ENCODE data around the gene B3GALT5. TPM values are rescaled to one million over a fixed set of nuclear protein-coding genes. Genes with fewer than 3 reads are reported as not detected.
A peak's percentile ranks its signal among the peaks of the same experiment; 100 is the strongest.

Gene B3GALT5
- total RNA-seq, 1 donor from 2014 or later, result 2.5 TPM

GRCh38 chr21:39645331-39645730 is 32.6 kb downstream of the B3GALT5 start:
- Histone ChIP-seq H3K9ac (ENCODE audit: low read length) (no peak overlapping the region), H2AFZ (ENCODE audit: low read depth, low read length) (no peak overlapping the region), H3K9me3 (ENCODE audit: insufficient read depth, low read depth, low read length) (no peaks in the 10 kb centered on the region), H4K20me1 (ENCODE audit: insufficient read depth, low read length) (no peaks in the 10 kb centered on the region), H3K36me3 (ENCODE audit: insufficient read depth, low read length) (no peaks in the 10 kb centered on the region), H3K4me1 (ENCODE audit: insufficient read depth, low read length) (peaks cover 19% of the 10 kb centered on the region), H3K4me2 (ENCODE audit: low read length) (no peak overlapping the region), H3K27ac (ENCODE audit: low read depth, low read length) (no peak overlapping the region), H3K27me3 (ENCODE audit: insufficient read depth, low read length) (no peaks in the 10 kb centered on the region), H3K79me2 (ENCODE audit: insufficient read depth, low read length) (no peaks in the 10 kb centered on the region), H3K4me3 (ENCODE audit: insufficient read depth, low read depth, low read length) (no peak overlapping the region)
- Mint-ChIP-seq H3K27me3 (ENCODE audit: low read depth, unreplicated experiment) (no peaks in the 10 kb centered on the region), H3K9me3 (ENCODE audit: unreplicated experiment) (no peaks in the 10 kb centered on the region), H3K27ac (ENCODE audit: unreplicated experiment) (no peak overlapping the region), H3K36me3 (ENCODE audit: low read depth, unreplicated experiment) (peaks cover 6% of the 10 kb centered on the region), H3K4me1 (ENCODE audit: low read depth, unreplicated experiment) (peaks cover 34% of the 10 kb centered on the region), H3K4me3 (ENCODE audit: unreplicated experiment) (no peak overlapping the region)
- TF ChIP-seq, protein P1, sequence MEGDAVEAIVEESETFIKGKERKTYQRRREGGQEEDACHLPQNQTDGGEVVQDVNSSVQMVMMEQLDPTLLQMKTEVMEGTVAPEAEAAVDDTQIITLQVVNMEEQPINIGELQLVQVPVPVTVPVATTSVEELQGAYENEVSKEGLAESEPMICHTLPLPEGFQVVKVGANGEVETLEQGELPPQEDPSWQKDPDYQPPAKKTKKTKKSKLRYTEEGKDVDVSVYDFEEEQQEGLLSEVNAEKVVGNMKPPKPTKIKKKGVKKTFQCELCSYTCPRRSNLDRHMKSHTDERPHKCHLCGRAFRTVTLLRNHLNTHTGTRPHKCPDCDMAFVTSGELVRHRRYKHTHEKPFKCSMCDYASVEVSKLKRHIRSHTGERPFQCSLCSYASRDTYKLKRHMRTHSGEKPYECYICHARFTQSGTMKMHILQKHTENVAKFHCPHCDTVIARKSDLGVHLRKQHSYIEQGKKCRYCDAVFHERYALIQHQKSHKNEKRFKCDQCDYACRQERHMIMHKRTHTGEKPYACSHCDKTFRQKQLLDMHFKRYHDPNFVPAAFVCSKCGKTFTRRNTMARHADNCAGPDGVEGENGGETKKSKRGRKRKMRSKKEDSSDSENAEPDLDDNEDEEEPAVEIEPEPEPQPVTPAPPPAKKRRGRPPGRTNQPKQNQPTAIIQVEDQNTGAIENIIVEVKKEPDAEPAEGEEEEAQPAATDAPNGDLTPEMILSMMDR (IDR thresholded peaks at IDR 0.05; ENCODE audit: insufficient read depth, low read depth, low read length), result no peak
- TF ChIP-seq EZH2 (IDR thresholded peaks at IDR 0.05; ENCODE audit: insufficient read depth, low read length), result no peak
- FAIRE-seq (no peak), DNase-seq (ENCODE audit: low read depth) (no peak)

GRCh38 chr21:39647476-39647875 is 34.7 kb downstream of the B3GALT5 start:
- H3K4me1 ChIP-seq (ENCODE audit: insufficient read depth, low read length), result peaks cover 19% of the 10 kb centered on the region
- H3K27me3 ChIP-seq (ENCODE audit: insufficient read depth, low read length), result no peaks in the 10 kb centered on the region
- peak overlapping the region; percentile 55 for H3K4me2 ChIP-seq (ENCODE audit: low read length)
- H3K4me1 Mint-ChIP-seq (ENCODE audit: low read depth, unreplicated experiment), result peaks cover 43% of the 10 kb centered on the region
- no peaks in the 10 kb centered on the region for H3K36me3 ChIP-seq (ENCODE audit: insufficient read depth, low read length)
- no peak overlapping the region for H3K4me3 Mint-ChIP-seq (ENCODE audit: unreplicated experiment)
- H3K9ac ChIP-seq (ENCODE audit: low read length), result no peak overlapping the region
- TF ChIP-seq, protein P1 (IDR thresholded peaks at IDR 0.05; ENCODE audit: insufficient read depth, low read depth, low read length), result no peak
- no peak for TF ChIP-seq EZH2 (IDR thresholded peaks at IDR 0.05; ENCODE audit: insufficient read depth, low read length)
- FAIRE-seq (no peak), DNase-seq (ENCODE audit: low read depth) (peak; percentile 89)
- no peaks in the 10 kb centered on the region for H4K20me1 ChIP-seq (ENCODE audit: insufficient read depth, low read length)
- H3K27ac ChIP-seq (ENCODE audit: low read depth, low read length), result peak overlapping the region; percentile 20
- H3K36me3 Mint-ChIP-seq (ENCODE audit: low read depth, unreplicated experiment), result peaks cover 6% of the 10 kb centered on the region
- H3K27me3 Mint-ChIP-seq (ENCODE audit: low read depth, unreplicated experiment), result no peaks in the 10 kb centered on the region
- H2AFZ ChIP-seq (ENCODE audit: low read depth, low read length), result no peak overlapping the region
- no peak overlapping the region for H3K4me3 ChIP-seq (ENCODE audit: insufficient read depth, low read depth, low read length)
- H3K27ac Mint-ChIP-seq (ENCODE audit: unreplicated experiment), result peak overlapping the region; percentile 87
- no peaks in the 10 kb centered on the region for H3K9me3 ChIP-seq (ENCODE audit: insufficient read depth, low read depth, low read length)
- H3K9me3 Mint-ChIP-seq (ENCODE audit: unreplicated experiment), result no peaks in the 10 kb centered on the region
- H3K79me2 ChIP-seq (ENCODE audit: insufficient read depth, low read length), result no peaks in the 10 kb centered on the region

DNA sequence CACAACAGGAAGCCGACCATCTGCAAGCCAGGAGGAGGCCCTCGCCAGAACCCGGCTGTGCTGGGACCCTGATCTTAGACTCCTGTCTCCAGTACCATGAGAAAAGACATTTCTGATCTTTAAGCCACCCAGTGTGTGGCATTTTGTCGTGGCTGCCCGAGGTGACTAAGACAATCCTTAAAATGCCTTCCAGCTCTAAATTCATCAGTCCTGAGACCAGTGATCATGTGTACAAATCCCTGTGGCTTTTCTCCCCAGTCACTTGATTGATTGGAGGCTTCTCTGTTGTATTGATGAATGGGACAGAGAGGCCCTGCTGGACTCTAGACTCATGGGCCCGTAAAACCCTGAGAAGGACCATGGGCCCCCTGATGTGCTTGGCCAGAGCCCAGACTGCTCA is 36.1 kb downstream of the B3GALT5 start:
- H2AFZ ChIP-seq (ENCODE audit: low read depth, low read length), result no peak overlapping the region

More for the DNA sequence above, 36.1 kb downstream of the B3GALT5 start:
- FAIRE-seq (no peak), DNase-seq (ENCODE audit: low read depth) (no peak)
- Histone ChIP-seq H3K9ac (ENCODE audit: low read length) (no peak overlapping the region), H3K4me2 (ENCODE audit: low read length) (no peak overlapping the region), H3K36me3 (ENCODE audit: insufficient read depth, low read length) (no peaks in the 10 kb centered on the region), H3K4me1 (ENCODE audit: insufficient read depth, low read length) (peaks cover 19% of the 10 kb centered on the region), H3K27ac (ENCODE audit: low read depth, low read length) (no peak overlapping the region), H3K27me3 (ENCODE audit: insufficient read depth, low read length) (no peaks in the 10 kb centered on the region), H4K20me1 (ENCODE audit: insufficient read depth, low read length) (no peaks in the 10 kb centered on the region), H3K9me3 (ENCODE audit: insufficient read depth, low read depth, low read length) (peaks cover 5% of the 10 kb centered on the region), H3K4me3 (ENCODE audit: insufficient read depth, low read depth, low read length) (no peak overlapping the region), H3K79me2 (ENCODE audit: insufficient read depth, low read length) (no peaks in the 10 kb centered on the region)
- Mint-ChIP-seq H3K4me3 (ENCODE audit: unreplicated experiment) (no peak overlapping the region), H3K27ac (ENCODE audit: unreplicated experiment) (no peak overlapping the region), H3K9me3 (ENCODE audit: unreplicated experiment) (peaks cover 3% of the 10 kb centered on the region), H3K36me3 (ENCODE audit: low read depth, unreplicated experiment) (peaks cover 6% of the 10 kb centered on the region), H3K27me3 (ENCODE audit: low read depth, unreplicated experiment) (no peaks in the 10 kb centered on the region), H3K4me1 (ENCODE audit: low read depth, unreplicated experiment) (peaks cover 37% of the 10 kb centered on the region)
- TF ChIP-seq, protein P1 (IDR thresholded peaks at IDR 0.05; ENCODE audit: insufficient read depth, low read depth, low read length), result no peak
